ENCODE results near the gene HAT1. TPM values are rescaled to one million over a fixed set of nuclear protein-coding genes. Genes with fewer than 3 reads are reported as not detected.
A peak's percentile ranks its signal among the peaks of the same experiment; 100 is the strongest.

Gene HAT1
- total and polyA plus RNA-seq, 10 of the 15 experiments (the other 5 are each of a cell fraction or from before 2014, with no cell fraction given) = 60.0 to 225 (median 130) TPM

DNA sequence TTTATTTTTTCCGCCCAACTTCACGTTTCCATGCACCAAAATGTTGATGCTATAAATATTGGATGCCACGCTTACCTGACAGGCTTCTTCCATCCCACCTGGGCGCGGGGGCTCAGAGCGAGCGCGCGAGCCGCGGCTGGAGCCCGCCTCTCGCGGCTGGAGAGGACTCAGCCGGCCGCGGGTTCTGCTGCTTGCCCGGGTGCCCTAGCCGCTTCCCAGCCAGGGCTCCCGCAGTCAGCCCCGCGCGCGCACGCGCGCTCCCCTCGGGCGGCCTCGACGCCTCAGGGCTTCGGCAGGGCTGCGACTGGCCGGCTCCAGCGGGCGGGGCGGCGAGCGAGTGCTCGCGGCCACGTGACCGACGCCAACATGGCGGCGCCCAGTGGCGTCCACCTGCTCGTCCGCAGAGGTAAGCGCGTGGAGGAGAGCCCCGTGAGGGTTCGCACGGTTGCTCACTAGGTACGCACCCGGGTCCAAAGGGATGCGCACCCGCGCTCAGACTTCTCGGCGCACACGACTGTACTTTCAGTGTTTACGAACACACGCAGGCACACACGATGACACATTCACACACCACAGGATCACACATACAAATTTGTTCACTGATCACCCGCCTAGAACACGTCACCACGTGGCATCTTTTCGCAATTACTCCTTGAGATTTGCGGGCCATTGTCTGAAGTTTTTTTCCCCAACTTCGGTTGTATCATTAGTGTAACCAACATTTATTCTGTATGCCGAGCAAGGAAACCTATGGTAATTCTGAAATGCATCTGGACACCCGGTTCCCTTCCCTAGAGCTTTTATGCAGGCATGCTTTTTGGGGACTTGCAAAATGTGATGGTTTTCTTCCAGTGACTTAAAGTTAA, 77.6 kb downstream of the HAT1 start, which contains the start of gene METAP1D (continued):
- TF ChIP-seq, protein P1, sequence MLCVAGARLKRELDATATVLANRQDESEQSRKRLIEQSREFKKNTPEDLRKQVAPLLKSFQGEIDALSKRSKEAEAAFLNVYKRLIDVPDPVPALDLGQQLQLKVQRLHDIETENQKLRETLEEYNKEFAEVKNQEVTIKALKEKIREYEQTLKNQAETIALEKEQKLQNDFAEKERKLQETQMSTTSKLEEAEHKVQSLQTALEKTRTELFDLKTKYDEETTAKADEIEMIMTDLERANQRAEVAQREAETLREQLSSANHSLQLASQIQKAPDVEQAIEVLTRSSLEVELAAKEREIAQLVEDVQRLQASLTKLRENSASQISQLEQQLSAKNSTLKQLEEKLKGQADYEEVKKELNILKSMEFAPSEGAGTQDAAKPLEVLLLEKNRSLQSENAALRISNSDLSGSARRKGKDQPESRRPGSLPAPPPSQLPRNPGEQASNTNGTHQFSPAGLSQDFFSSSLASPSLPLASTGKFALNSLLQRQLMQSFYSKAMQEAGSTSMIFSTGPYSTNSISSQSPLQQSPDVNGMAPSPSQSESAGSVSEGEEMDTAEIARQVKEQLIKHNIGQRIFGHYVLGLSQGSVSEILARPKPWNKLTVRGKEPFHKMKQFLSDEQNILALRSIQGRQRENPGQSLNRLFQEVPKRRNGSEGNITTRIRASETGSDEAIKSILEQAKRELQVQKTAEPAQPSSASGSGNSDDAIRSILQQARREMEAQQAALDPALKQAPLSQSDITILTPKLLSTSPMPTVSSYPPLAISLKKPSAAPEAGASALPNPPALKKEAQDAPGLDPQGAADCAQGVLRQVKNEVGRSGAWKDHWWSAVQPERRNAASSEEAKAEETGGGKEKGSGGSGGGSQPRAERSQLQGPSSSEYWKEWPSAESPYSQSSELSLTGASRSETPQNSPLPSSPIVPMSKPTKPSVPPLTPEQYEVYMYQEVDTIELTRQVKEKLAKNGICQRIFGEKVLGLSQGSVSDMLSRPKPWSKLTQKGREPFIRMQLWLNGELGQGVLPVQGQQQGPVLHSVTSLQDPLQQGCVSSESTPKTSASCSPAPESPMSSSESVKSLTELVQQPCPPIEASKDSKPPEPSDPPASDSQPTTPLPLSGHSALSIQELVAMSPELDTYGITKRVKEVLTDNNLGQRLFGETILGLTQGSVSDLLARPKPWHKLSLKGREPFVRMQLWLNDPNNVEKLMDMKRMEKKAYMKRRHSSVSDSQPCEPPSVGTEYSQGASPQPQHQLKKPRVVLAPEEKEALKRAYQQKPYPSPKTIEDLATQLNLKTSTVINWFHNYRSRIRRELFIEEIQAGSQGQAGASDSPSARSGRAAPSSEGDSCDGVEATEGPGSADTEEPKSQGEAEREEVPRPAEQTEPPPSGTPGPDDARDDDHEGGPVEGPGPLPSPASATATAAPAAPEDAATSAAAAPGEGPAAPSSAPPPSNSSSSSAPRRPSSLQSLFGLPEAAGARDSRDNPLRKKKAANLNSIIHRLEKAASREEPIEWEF (IDR thresholded peaks at IDR 0.05; ENCODE audit: insufficient replicate concordance, low read depth, low read length) = no peak
- TF ChIP-seq, protein P2, sequence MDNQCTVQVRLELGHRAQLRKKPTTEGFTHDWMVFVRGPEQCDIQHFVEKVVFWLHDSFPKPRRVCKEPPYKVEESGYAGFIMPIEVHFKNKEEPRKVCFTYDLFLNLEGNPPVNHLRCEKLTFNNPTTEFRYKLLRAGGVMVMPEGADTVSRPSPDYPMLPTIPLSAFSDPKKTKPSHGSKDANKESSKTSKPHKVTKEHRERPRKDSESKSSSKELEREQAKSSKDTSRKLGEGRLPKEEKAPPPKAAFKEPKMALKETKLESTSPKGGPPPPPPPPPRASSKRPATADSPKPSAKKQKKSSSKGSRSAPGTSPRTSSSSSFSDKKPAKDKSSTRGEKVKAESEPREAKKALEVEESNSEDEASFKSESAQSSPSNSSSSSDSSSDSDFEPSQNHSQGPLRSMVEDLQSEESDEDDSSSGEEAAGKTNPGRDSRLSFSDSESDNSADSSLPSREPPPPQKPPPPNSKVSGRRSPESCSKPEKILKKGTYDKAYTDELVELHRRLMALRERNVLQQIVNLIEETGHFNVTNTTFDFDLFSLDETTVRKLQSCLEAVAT (IDR thresholded peaks at IDR 0.05) = peak; percentile 40; the same call in 1 of the 2 replicates
- peak; percentile 80; the same call in 1 of the 2 replicates for TF ChIP-seq RB1 (IDR thresholded peaks at IDR 0.05; ENCODE audit: borderline replicate concordance)
- no peak for TF ChIP-seq CHD2 (IDR thresholded peaks at IDR 0.05; ENCODE audit: borderline replicate concordance, low read depth, low read length)
- TF ChIP-seq NFXL1 (IDR thresholded peaks at IDR 0.05; ENCODE audit: borderline replicate concordance) = 0 out of 2 replicates have a peak, but pooled peaks have one; percentile 22
- peak; percentile 86 for TF ChIP-seq RELA (IDR thresholded peaks at IDR 0.05; ENCODE audit: borderline replicate concordance, partially characterized antibody)
